ENCODE data around the gene ZNF654. TPM values are rescaled to one million over a fixed set of nuclear protein-coding genes. Genes with fewer than 3 reads are reported as not detected.

The ZNF654 gene
- total and polyA plus RNA-seq, 2 experiments from 2014 or later, result 6.3 to 16.2 TPM

DNA sequence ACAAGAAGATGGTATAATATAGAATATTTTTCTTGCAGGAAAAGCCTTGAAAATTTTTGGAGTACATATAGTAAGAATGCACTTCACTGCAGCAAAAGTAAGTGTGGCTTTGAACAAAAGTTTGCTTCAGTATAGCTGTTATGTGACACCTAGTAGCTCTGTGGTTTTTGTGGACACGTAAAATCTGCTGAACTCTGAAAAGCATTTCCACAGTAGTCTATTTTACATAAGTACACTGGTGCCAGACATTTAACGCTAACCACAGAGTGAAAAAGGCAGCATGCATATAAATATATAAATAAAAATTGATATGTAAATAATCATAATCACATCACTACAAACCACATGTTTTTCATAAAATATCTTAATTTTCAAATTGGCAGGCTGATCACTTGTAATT is 40.0 kb upstream of the ZNF654 start:
- Histone ChIP-seq H3K36me3 (replicated peaks; ENCODE audit: insufficient read depth, low read depth) (no peaks in the 10 kb centered on the region), H3K9me2 (replicated peaks; ENCODE audit: insufficient read depth) (no peaks in the 10 kb centered on the region), H3K27ac (no peak overlapping the region), H3K79me2 (no peaks in the 10 kb centered on the region), H3K4me1 (ENCODE audit: insufficient read depth) (no peaks in the 10 kb centered on the region), H3K9me3 (ENCODE audit: low read depth) (no peaks in the 10 kb centered on the region), H2AFZ (no peak overlapping the region), H3K27me3 (no peaks in the 10 kb centered on the region), H4K20me1 (ENCODE audit: insufficient read depth, poor library complexity, severe bottlenecking) (no peaks in the 10 kb centered on the region), H3K4me3 (no peak overlapping the region), H3K4me2 (no peak overlapping the region)
- TF ChIP-seq, protein P1, sequence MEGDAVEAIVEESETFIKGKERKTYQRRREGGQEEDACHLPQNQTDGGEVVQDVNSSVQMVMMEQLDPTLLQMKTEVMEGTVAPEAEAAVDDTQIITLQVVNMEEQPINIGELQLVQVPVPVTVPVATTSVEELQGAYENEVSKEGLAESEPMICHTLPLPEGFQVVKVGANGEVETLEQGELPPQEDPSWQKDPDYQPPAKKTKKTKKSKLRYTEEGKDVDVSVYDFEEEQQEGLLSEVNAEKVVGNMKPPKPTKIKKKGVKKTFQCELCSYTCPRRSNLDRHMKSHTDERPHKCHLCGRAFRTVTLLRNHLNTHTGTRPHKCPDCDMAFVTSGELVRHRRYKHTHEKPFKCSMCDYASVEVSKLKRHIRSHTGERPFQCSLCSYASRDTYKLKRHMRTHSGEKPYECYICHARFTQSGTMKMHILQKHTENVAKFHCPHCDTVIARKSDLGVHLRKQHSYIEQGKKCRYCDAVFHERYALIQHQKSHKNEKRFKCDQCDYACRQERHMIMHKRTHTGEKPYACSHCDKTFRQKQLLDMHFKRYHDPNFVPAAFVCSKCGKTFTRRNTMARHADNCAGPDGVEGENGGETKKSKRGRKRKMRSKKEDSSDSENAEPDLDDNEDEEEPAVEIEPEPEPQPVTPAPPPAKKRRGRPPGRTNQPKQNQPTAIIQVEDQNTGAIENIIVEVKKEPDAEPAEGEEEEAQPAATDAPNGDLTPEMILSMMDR (IDR thresholded peaks at IDR 0.05; ENCODE audit: poor library complexity), result no peak
- no peak for TF ChIP-seq EZH2phosphoT487 (IDR thresholded peaks at IDR 0.05; ENCODE audit: low read depth, severe bottlenecking, unreplicated experiment)
- no peak for TF ChIP-seq EZH2 (IDR thresholded peaks at IDR 0.05; ENCODE audit: borderline replicate concordance)
- DNase-seq (ENCODE audit: low spot score), result no peak
- WGBS (ENCODE audit: low lambda C conversion rate, missing lambda C conversion rate), result 72% methylated on average over 2 of the region's 2 CpGs

DNA sequence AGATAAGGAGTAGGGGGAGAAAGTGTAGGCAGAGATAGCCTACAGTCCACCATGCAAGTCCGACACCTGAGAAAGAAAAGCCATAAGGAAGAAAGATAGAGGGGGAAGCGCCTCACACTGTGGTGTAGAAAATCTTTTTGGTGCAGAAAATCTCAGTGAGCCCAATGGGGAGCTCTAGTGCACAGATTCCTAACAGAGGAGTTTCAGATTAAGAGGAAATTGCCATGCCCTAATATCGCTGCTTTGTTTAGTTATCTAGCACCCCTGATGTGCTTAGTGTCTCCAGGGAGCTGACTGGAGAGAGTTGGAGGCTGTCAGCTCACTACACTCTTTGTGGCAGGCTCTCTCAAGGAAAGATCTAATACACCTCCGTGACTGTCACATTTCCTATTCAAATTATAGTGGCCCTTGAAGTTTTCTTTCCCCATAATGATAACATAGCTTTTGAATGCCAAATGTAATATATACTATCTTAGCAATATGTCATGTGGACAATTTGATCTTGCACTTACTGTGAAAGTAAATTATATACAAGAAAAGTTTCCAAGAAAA is 34.0 kb upstream of the ZNF654 start:
- no peaks in the 10 kb centered on the region for H3K36me3 ChIP-seq (replicated peaks; ENCODE audit: insufficient read depth, low read depth)
- 68% methylated on average over 4 of the region's 4 CpGs for WGBS (ENCODE audit: low lambda C conversion rate, missing lambda C conversion rate)
- no peaks in the 10 kb centered on the region for H3K4me1 ChIP-seq (ENCODE audit: insufficient read depth)
- H3K4me3 ChIP-seq, result no peak overlapping the region
- no peak overlapping the region for H3K4me2 ChIP-seq
- H3K9me2 ChIP-seq (replicated peaks; ENCODE audit: insufficient read depth), result no peaks in the 10 kb centered on the region
- no peak overlapping the region for H2AFZ ChIP-seq
- H4K20me1 ChIP-seq (ENCODE audit: insufficient read depth, poor library complexity, severe bottlenecking), result no peaks in the 10 kb centered on the region
- no peak for DNase-seq (ENCODE audit: low spot score)
- H3K79me2 ChIP-seq, result no peaks in the 10 kb centered on the region
- no peak overlapping the region for H3K27ac ChIP-seq
- no peak for TF ChIP-seq EZH2 (IDR thresholded peaks at IDR 0.05; ENCODE audit: borderline replicate concordance)
- no peak for TF ChIP-seq EZH2phosphoT487 (IDR thresholded peaks at IDR 0.05; ENCODE audit: low read depth, severe bottlenecking, unreplicated experiment)
- TF ChIP-seq, protein P1 (IDR thresholded peaks at IDR 0.05; ENCODE audit: poor library complexity), result no peak
- H3K9me3 ChIP-seq (ENCODE audit: low read depth), result no peaks in the 10 kb centered on the region
- H3K27me3 ChIP-seq, result no peaks in the 10 kb centered on the region

DNA sequence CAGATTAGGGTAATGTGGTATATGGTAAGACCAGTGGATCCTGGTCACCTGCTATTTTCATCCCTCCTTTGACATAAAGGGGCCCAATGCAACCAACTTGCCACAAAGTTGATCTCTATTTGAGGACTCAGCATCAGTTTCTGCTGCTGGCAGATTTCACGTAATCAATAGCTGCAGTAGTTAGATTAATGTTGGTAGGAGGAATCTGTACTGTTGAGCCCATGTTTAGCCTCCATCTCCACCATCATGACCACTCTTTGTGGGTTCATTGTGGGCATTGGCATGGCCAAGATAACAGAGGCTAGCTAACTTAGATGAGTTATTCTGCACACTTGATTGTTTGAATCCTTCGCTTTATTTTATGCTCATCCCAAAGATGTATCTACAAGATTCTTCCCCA is 30.2 kb upstream of the ZNF654 start:
- no peak overlapping the region for H3K27ac ChIP-seq
- no peak overlapping the region for H2AFZ ChIP-seq
- H3K79me2 ChIP-seq, result no peaks in the 10 kb centered on the region
- TF ChIP-seq EZH2phosphoT487 (IDR thresholded peaks at IDR 0.05; ENCODE audit: low read depth, severe bottlenecking, unreplicated experiment) (no peak), EZH2 (IDR thresholded peaks at IDR 0.05; ENCODE audit: borderline replicate concordance) (no peak)
- TF ChIP-seq, protein P1 (IDR thresholded peaks at IDR 0.05; ENCODE audit: poor library complexity), result no peak
- H3K4me2 ChIP-seq, result no peak overlapping the region
- H3K36me3 ChIP-seq (replicated peaks; ENCODE audit: insufficient read depth, low read depth), result no peaks in the 10 kb centered on the region
- H3K9me2 ChIP-seq (replicated peaks; ENCODE audit: insufficient read depth), result no peaks in the 10 kb centered on the region
- H3K4me3 ChIP-seq, result no peak overlapping the region
- no peaks in the 10 kb centered on the region for H3K4me1 ChIP-seq (ENCODE audit: insufficient read depth)
- DNase-seq (ENCODE audit: low spot score), result no peak
- no peaks in the 10 kb centered on the region for H3K27me3 ChIP-seq
- no peaks in the 10 kb centered on the region for H4K20me1 ChIP-seq (ENCODE audit: insufficient read depth, poor library complexity, severe bottlenecking)
- no peaks in the 10 kb centered on the region for H3K9me3 ChIP-seq (ENCODE audit: low read depth)
- WGBS (ENCODE audit: low lambda C conversion rate, missing lambda C conversion rate), result 88% methylated on average over 2 of the region's 2 CpGs
